ENCODE data around the gene MSI1.

DNA sequence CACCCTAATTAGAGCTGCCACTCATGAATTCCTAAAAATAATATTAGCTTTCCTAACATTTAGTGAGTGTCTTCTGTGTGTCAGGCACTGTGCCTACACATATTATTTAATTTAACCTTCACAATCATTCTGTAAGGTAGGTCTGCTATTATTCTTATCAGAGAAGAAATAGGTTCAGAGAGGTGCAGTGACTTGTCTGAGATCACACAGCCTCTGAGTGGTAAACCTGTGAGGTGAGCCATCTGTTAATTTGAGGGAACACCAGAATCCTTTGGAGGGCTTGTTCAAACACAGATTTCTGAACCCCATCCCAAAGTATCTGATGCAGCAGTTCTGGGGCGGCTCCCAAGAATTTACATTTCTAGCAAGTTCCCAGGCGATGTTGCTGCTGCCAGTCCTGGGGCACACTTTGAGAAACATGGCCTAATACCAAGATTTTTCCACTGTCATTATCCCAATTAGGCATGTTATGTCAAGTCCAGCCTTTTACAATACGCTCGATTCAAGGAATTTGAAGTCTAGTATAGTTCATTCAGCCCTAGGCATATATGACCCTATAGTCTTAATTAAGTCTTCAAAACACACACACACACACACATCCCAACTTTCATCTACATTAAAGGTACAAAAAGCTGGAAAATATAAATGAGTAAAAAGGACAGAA, 49.1 kb upstream of the MSI1 start:
- TF ChIP-seq CTCF (IDR thresholded peaks at IDR 0.05), result no peak
- no peak for TF ChIP-seq POLR2A (IDR thresholded peaks at IDR 0.05)

All from thyroid gland (tissue), 4 donors.